OCI-LY7 (cell line): ENCODE measurements around the gene SCYL3. TPM values are rescaled to one million over a fixed set of nuclear protein-coding genes. Genes with fewer than 3 reads are reported as not detected.
"Not testable (repeated sequence)": the region's sequence is repeated elsewhere in the genome, so short reads cannot be mapped to it uniquely, and the experiment has no call there.

Source experiments
- BruUV-seq: library from RNA; stranded (reverse); fragments of 400-500 nt; replicated peaks from 2 replicates; lab custom pipeline; 2021; lab: Mats Ljungman, UMichigan
- CTCF ChIA-PET: fragments of 300-600 bp; sonication (Branson Sonifier 250); formaldehyde crosslinking; loops from one replicate; lab custom pipeline; 2022; ENCODE audit warnings: antibody characterized with exemption; ENCODE audit not compliant: unreplicated experiment; lab: Charles Lee
- POLR2A ChIA-PET: fragments of 300-600 bp; sonication (Branson Sonifier 250); formaldehyde crosslinking; loops from one replicate; lab custom pipeline; 2022; ENCODE audit warnings: antibody characterized with exemption; lab: Charles Lee
- DNase-seq: peaks from one replicate; pipeline ENCODE4 v3.0.0-alpha.2; 2015; ENCODE audit warnings: low spot score
- H2AFZ ChIP-seq: fragments of 200-600 bp; sonication (generic), shearing (Covaris generic); 2 replicates; pipeline ENCODE4 v1.6.1; 2014; ENCODE audit warnings: mild to moderate bottlenecking, antibody characterized with exemption, low read length, moderate library complexity
- H3K27ac ChIP-seq: fragments of 200-600 bp; sonication (generic); 2 replicates; pipeline ENCODE4 v1.5.1; 2014; ENCODE audit warnings: mixed run types, low read depth, mild to moderate bottlenecking, moderate library complexity, low read length, inconsistent platforms; ENCODE audit not compliant: poor library complexity, severe bottlenecking
- H3K36me3 ChIP-seq: fragments of 200-600 bp; sonication (generic); 2 replicates; pipeline ENCODE4 v1.6.1; 2014; ENCODE audit warnings: mild to moderate bottlenecking, antibody characterized with exemption, low read length, moderate library complexity, mixed read lengths; ENCODE audit not compliant: insufficient read depth
- H3K4me1 ChIP-seq: fragments of 200-600 bp; sonication (generic); 2 replicates; pipeline ENCODE4 v1.5.1; 2014; ENCODE audit warnings: mild to moderate bottlenecking, low read length; ENCODE audit not compliant: insufficient read depth, poor library complexity, severe bottlenecking
- H3K4me2 ChIP-seq: fragments of 200-600 bp; sonication (generic); 2 replicates; pipeline ENCODE4 v1.6.1; 2014; ENCODE audit warnings: mild to moderate bottlenecking, low read length
- H3K4me3 ChIP-seq: fragments of 200-600 bp; sonication (generic); 2 replicates; pipeline ENCODE4 v1.5.1; 2014; ENCODE audit warnings: mild to moderate bottlenecking, low read depth, low read length; ENCODE audit not compliant: poor library complexity, severe bottlenecking
- H3K79me2 ChIP-seq: fragments of 200-600 bp; sonication (generic); 2 replicates; pipeline ENCODE4 v1.6.1; 2016; ENCODE audit warnings: low read depth, mild to moderate bottlenecking, low read length, moderate library complexity, mixed read lengths; ENCODE audit not compliant: insufficient read depth
- H3K9me2 ChIP-seq: fragments of 200-600 bp; sonication (generic); 2 replicates; pipeline ENCODE4 v1.6.1; 2016; ENCODE audit warnings: mild to moderate bottlenecking, low read length, mixed read lengths; ENCODE audit not compliant: insufficient read depth
- H3K9me3 ChIP-seq: fragments of 200-600 bp; sonication (generic); 2 replicates; pipeline ENCODE4 v1.6.1; 2014; ENCODE audit warnings: mild to moderate bottlenecking, mixed run types, low read length, mixed read lengths
- H4K20me1 ChIP-seq: fragments of 200-600 bp; sonication (generic); 2 replicates; pipeline ENCODE4 v1.6.1; 2014; ENCODE audit warnings: mild to moderate bottlenecking, antibody characterized with exemption, low read length, moderate library complexity, mixed read lengths; ENCODE audit not compliant: insufficient read depth
- CTCF ChIP-seq: fragments of 200-600 bp; sonication (generic); conservative IDR thresholded peaks from 2 replicates; pipeline ENCODE4 v1.5.1; 2014; ENCODE audit warnings: mild to moderate bottlenecking, antibody characterized with exemption, low read length, moderate library complexity, mixed read lengths
- EZH2phosphoT487 ChIP-seq: fragments of 200-600 bp; sonication (generic); IDR thresholded peaks from 2 replicates; pipeline ENCODE4 v1.6.1; 2018; ENCODE audit warnings: low read depth, borderline replicate concordance, mild to moderate bottlenecking, mixed run types, antibody characterized with exemption, low read length, moderate library complexity, mixed read lengths
- intact Hi-C: fragments of 100-400 bp; cut with micrococcal nuclease; formaldehyde crosslinking; loops from one replicate; pipeline ENCODE4 v1.10.0; 2022; ENCODE audit not compliant: unreplicated experiment
- total RNA-seq, 2 experiments: library from RNA; depleted of rRNA in 1 of 2; stranded (reverse); fragments of >200 nt in 1 of 2; shearing (Covaris generic) in 1 of 2; gene quantifications; 2 replicates each; pipeline ENCODE4 v1.2.3, GENCODE V29; 2014 to 2022

Gene SCYL3
- total RNA-seq, 2 experiments from 2014 or later, result 5.9 to 7.6 TPM

GRCh38 chr1:169812131-169812530, 81.6 kb downstream of the SCYL3 start:
- intact Hi-C loops, result no loop called here
- H3K4me2 ChIP-seq, result no peak overlapping the region
- H4K20me1 ChIP-seq, result no peaks in the 10 kb centered on the region
- TF ChIP-seq CTCF, result no peak
- no peak for TF ChIP-seq EZH2phosphoT487
- H3K27ac ChIP-seq, result no peak overlapping the region
- H2AFZ ChIP-seq, result no peak overlapping the region
- POLR2A ChIA-PET, result no interaction called here
- no TSS peak for BruUV-seq
- peaks cover 24% of the 10 kb centered on the region for H3K9me3 ChIP-seq
- no peaks in the 10 kb centered on the region for H3K9me2 ChIP-seq
- CTCF ChIA-PET, result no interaction called here
- DNase-seq, result no peak
- H3K79me2 ChIP-seq, result peaks cover 4% of the 10 kb centered on the region; the same call in 1 of the 2 replicates
- peaks cover 96% of the 10 kb centered on the region for H3K36me3 ChIP-seq
- no peak overlapping the region for H3K4me3 ChIP-seq
- H3K4me1 ChIP-seq, result no peaks in the 10 kb centered on the region

GRCh38 chr1:169811418-169812035, 82.2 kb downstream of the SCYL3 start:
- H2AFZ ChIP-seq, H3K79me2 ChIP-seq, H3K4me1 ChIP-seq, H3K4me3 ChIP-seq, H4K20me1 ChIP-seq, intact Hi-C loops, DNase-seq, BruUV-seq, H3K9me2 ChIP-seq, CTCF ChIA-PET, H3K4me2 ChIP-seq, POLR2A ChIA-PET, H3K27ac ChIP-seq: not testable (repeated sequence)
- peaks cover 18% of the 10 kb centered on the region for H3K9me3 ChIP-seq
- peaks cover 96% of the 10 kb centered on the region for H3K36me3 ChIP-seq

DNA sequence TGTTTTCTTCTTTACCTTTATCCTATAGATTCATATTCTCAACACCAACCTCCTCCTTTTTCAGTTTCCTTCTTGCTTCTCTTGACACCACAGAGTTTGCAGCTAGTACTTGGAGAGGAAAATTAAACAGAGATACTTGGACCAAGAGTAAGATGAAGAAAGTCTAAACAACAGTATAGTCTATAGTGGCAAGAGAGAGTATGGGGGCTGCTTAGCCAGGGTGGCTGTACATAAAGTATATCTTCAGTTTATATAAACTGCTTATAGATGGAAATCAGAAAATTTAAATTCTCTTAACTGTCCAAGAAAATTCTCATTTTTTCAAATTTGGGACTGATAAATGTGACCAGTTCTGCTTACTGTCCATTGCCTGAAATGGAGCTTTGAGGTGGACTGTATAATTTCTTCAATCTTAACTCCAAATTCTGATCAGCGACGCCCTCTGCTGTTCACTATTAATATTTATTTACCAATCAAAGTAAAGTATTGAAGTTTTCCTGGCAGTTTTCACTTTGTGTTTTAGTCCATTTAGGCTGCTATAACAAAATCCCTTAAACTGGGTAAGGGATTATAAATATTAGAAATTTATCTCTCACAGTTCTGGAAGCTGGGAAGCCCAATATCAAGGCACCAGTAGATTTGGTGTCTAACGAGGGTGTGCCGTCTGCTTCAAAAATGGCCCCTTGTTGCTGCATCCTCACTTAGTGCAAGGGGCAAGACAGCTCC, 84.2 kb downstream of the SCYL3 start:
- DNase-seq, result peak; percentile 52
- intact Hi-C loops, result loop anchor here (2.0 to 5.0 kb wide), 3 partner anchors 97 to 262 kb away; partner anchors contain the start of gene SELL
- no peaks in the 10 kb centered on the region for H4K20me1 ChIP-seq
- ChIA-PET POLR2A (interaction anchor here (0.6 kb wide), 1 partner anchor 350 kb away, joined by 3 read pairs; no protein-coding TSS in a partner anchor), CTCF (no interaction called here)
- 0 out of 2 replicates have a peak, but pooled peaks cover 12% of the 10 kb centered on the region for H3K9me3 ChIP-seq
- H3K36me3 ChIP-seq, result peaks cover 95% of the 10 kb centered on the region
- H3K4me2 ChIP-seq, result no peak overlapping the region
- H3K9me2 ChIP-seq, result no peaks in the 10 kb centered on the region
- no peak overlapping the region for H2AFZ ChIP-seq
- H3K4me1 ChIP-seq, result no peaks in the 10 kb centered on the region
- H3K4me3 ChIP-seq, result no peak overlapping the region
- TF ChIP-seq EZH2phosphoT487 (no peak), CTCF (peak; percentile 89)
- peaks cover 4% of the 10 kb centered on the region; the same call in 1 of the 2 replicates for H3K79me2 ChIP-seq
- no TSS peak for BruUV-seq
- no peak overlapping the region for H3K27ac ChIP-seq
